SW480 (cell line): ENCODE measurements around the gene PAXX.
A peak's percentile ranks its signal among the peaks of the same experiment; 100 is the strongest.

ENCODE experiments used
- DNase-seq: peaks from one replicate; pipeline ENCODE4 v3.0.0-alpha.2; 2016; ENCODE audit warnings: low spot score

The PAXX gene

GRCh38 chr9:136991993-136992818 lies at the start of gene PAXX:
PAXX (plus strand) TSS chr9:136992422; CDS start chr9:136992444, 22 bp downstream.
- peak; percentile 91 for DNase-seq

- DNase-seq = no peak
These were observed 49.4 kb upstream of the PAXX start for GRCh38 chr9:136942881-136943230.

GRCh38 chr9:136943291-136944211 lies 48.7 kb upstream of the PAXX start:
- no peak for DNase-seq

- no peak for DNase-seq
These were observed 48.1 kb upstream of the PAXX start for GRCh38 chr9:136944212-136944518.

- DNase-seq = peak; percentile 88
These were observed 47.5 kb upstream of the PAXX start, which contains the start of the genes C8G and FBXW5 for GRCh38 chr9:136944519-136945332. C8G (plus strand) TSS chr9:136945243; CDS start chr9:136945321, 78 bp downstream. FBXW5 (minus strand) TSS chr9:136944738; CDS start chr9:136944083, 655 bp downstream.

GRCh38 chr9:136945333-136946227 lies 46.6 kb upstream of the PAXX start:
- DNase-seq = no peak

- DNase-seq = no peak
These were observed 45.8 kb upstream of the PAXX start for GRCh38 chr9:136946228-136947027.

GRCh38 chr9:136947028-136947891 lies 45.0 kb upstream of the PAXX start:
- DNase-seq = no peak

- DNase-seq = peak; percentile 68
These were observed 44.2 kb upstream of the PAXX start for GRCh38 chr9:136947955-136948510.

GRCh38 chr9:136949239-136949816 lies 42.9 kb upstream of the PAXX start:
- no peak for DNase-seq

- DNase-seq = peak; percentile 95
These were observed 42.2 kb upstream of the PAXX start for GRCh38 chr9:136949817-136950655.

- DNase-seq = no peak
These were observed 41.5 kb upstream of the PAXX start for GRCh38 chr9:136950656-136951276.

GRCh38 chr9:136951541-136952320 lies 40.5 kb upstream of the PAXX start, which contains the start of gene LCN12:
LCN12 (plus strand) TSS chr9:136952273; CDS start chr9:136952328, 55 bp downstream.
- no peak for DNase-seq

GRCh38 chr9:136952321-136952850 lies 39.8 kb upstream of the PAXX start:
- DNase-seq = no peak

GRCh38 chr9:136952876-136953770 lies 39.1 kb upstream of the PAXX start:
- no peak for DNase-seq
